LNCaP clone FGC (cell line): ENCODE data around the gene GNE.
"Not testable (repeated sequence)": the region's sequence is repeated elsewhere in the genome, so short reads cannot be mapped to it uniquely, and the experiment has no call there.

Source experiments
- DNase-seq: peaks from one replicate; pipeline ENCODE4 v3.0.0-alpha.2; 2011; ENCODE audit warnings: low read depth
- H3K4me3 ChIP-seq: 2 replicates; pipeline ENCODE4 v1.5.1; 2011; ENCODE audit warnings: mild to moderate bottlenecking, low read depth, low read length, control low read depth
- CTCF ChIP-seq: IDR thresholded peaks from 2 replicates; pipeline ENCODE4 v1.5.1; 2012; ENCODE audit warnings: mild to moderate bottlenecking; ENCODE audit not compliant: control insufficient read depth, insufficient read depth; ENCODE audit errors: extremely low read depth

The GNE gene

GRCh38 chr9:36258208-36258995 lies at the start of gene GNE:
TSS of gene GNE (minus strand) at chr9:36258448. CDS start at chr9:36249355, 9,093 bp downstream.
- no peak within 1 kb of the TSS for H3K4me3 ChIP-seq
- no peak for DNase-seq
- TF ChIP-seq CTCF = no peak

GRCh38 chr9:36306471-36307306 lies 48.4 kb upstream of the GNE start:
- no peak for TF ChIP-seq CTCF
- H3K4me3 ChIP-seq = no peak overlapping the region
- no peak for DNase-seq

GRCh38 chr9:36304366-36304765 lies 46.1 kb upstream of the GNE start:
- DNase-seq, H3K4me3 ChIP-seq: not testable (repeated sequence)

- DNase-seq = no peak
- TF ChIP-seq CTCF = no peak
- H3K4me3 ChIP-seq = no peak overlapping the region
Measured at GRCh38 chr9:36301227-36301626, 43.0 kb upstream of the GNE start.

- no peak for TF ChIP-seq CTCF
- no peak overlapping the region for H3K4me3 ChIP-seq
- no peak for DNase-seq
Measured at GRCh38 chr9:36298566-36298965, 40.3 kb upstream of the GNE start.

GRCh38 chr9:36297798-36298197 lies 39.5 kb upstream of the GNE start:
- DNase-seq = no peak
- no peak overlapping the region for H3K4me3 ChIP-seq
- TF ChIP-seq CTCF = no peak

- H3K4me3 ChIP-seq, DNase-seq: not testable (repeated sequence)
Measured at GRCh38 chr9:36294996-36295395, 36.7 kb upstream of the GNE start.

GRCh38 chr9:36293918-36294317 lies 35.7 kb upstream of the GNE start:
- no peak overlapping the region for H3K4me3 ChIP-seq
- TF ChIP-seq CTCF = no peak
- no peak for DNase-seq
